Measurements from ENCODE around the gene NPTN. TPM values are rescaled to one million over a fixed set of nuclear protein-coding genes. Genes with fewer than 3 reads are reported as not detected.
A peak's percentile ranks its signal among the peaks of the same experiment; 100 is the strongest.

The NPTN gene
- total RNA-seq, 1 donor from 2014 or later, result 86.6 TPM

DNA sequence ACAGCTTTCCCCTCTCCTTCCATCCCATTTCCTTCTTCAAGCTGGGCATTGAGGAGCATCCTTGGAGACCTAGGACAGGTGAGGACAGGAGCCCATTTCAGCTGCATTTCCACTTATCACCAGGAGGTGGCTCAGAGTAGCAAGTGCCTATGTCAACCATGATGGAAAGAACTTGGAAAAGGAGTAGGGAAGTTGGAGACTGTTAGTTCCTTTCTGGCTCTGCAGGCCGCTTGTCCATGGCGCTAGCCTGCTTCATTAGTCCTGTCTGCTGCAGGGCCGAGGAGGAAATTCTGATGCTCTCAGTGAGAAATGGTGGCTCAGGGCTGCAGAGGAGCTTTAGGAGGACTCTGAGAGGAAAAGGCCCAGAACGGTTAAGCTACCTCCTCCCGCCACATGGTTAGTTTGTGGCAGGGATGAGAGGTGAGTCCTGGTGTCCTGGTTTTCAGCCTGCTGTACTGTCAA is 44.0 kb upstream of the NPTN start:
- H3K9me3 Mint-ChIP-seq (ENCODE audit: unreplicated experiment), result no peaks in the 10 kb centered on the region
- H3K36me3 Mint-ChIP-seq (ENCODE audit: unreplicated experiment), result no peaks in the 10 kb centered on the region
- TF ChIP-seq, protein P1, sequence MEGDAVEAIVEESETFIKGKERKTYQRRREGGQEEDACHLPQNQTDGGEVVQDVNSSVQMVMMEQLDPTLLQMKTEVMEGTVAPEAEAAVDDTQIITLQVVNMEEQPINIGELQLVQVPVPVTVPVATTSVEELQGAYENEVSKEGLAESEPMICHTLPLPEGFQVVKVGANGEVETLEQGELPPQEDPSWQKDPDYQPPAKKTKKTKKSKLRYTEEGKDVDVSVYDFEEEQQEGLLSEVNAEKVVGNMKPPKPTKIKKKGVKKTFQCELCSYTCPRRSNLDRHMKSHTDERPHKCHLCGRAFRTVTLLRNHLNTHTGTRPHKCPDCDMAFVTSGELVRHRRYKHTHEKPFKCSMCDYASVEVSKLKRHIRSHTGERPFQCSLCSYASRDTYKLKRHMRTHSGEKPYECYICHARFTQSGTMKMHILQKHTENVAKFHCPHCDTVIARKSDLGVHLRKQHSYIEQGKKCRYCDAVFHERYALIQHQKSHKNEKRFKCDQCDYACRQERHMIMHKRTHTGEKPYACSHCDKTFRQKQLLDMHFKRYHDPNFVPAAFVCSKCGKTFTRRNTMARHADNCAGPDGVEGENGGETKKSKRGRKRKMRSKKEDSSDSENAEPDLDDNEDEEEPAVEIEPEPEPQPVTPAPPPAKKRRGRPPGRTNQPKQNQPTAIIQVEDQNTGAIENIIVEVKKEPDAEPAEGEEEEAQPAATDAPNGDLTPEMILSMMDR (IDR thresholded peaks at IDR 0.05; ENCODE audit: partially characterized antibody, unreplicated experiment), result peak; percentile 84
- H3K27me3 Mint-ChIP-seq (ENCODE audit: unreplicated experiment), result peaks cover 6% of the 10 kb centered on the region
- H3K27ac Mint-ChIP-seq (ENCODE audit: unreplicated experiment), result no peak overlapping the region
- H3K4me1 Mint-ChIP-seq (ENCODE audit: low read depth, unreplicated experiment), result peaks cover 10% of the 10 kb centered on the region
- peak; percentile 59 for DNase-seq
- H3K4me3 Mint-ChIP-seq (ENCODE audit: unreplicated experiment), result no peak overlapping the region

DNA sequence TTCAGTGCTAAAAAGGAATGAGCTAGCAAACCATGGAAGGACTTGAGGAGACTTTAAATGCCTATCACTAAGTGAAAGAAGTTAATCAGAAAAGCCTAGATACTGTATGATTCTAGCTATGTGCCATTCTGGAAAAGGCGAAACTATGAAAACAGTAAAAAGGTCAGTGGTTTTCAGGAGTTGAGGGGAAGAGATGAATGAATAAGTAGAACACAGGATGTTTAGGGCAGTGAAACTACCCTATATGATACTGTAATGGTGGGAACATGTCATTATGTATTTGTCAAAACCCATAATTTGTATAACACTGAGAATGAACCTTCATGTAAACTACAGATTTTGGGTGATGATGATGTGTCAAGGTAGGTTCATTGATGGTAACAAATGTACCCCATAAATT is 41.4 kb upstream of the NPTN start:
- TF ChIP-seq, protein P1 (IDR thresholded peaks at IDR 0.05; ENCODE audit: partially characterized antibody, unreplicated experiment), result no peak
- no peaks in the 10 kb centered on the region for H3K9me3 Mint-ChIP-seq (ENCODE audit: unreplicated experiment)
- H3K4me1 Mint-ChIP-seq (ENCODE audit: low read depth, unreplicated experiment), result peaks cover 5% of the 10 kb centered on the region
- peaks cover 6% of the 10 kb centered on the region for H3K27me3 Mint-ChIP-seq (ENCODE audit: unreplicated experiment)
- H3K27ac Mint-ChIP-seq (ENCODE audit: unreplicated experiment), result no peak overlapping the region
- no peaks in the 10 kb centered on the region for H3K36me3 Mint-ChIP-seq (ENCODE audit: unreplicated experiment)
- no peak overlapping the region for H3K4me3 Mint-ChIP-seq (ENCODE audit: unreplicated experiment)
- DNase-seq, result no peak

DNA sequence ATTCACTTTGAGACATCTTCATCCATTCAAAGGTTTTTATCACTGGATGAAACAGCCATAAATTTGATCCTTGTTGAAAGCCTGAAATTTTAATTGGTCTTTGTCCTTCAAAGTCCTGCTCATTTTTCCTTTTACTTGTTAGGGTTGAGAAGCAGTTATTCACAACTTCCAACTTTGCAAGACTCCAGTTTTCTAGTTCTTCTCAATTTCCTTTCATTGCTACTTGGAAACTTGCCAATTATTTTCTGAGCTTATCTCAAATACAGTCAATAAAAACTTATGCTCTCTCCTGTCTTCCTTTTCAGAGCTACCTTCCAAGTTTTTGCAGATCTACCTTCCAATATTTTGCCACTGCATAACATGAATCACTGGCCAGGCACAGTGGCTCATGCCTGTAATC is 27.3 kb upstream of the NPTN start:
- peaks cover 2% of the 10 kb centered on the region for H3K9me3 Mint-ChIP-seq (ENCODE audit: unreplicated experiment)
- H3K36me3 Mint-ChIP-seq (ENCODE audit: unreplicated experiment), result peaks cover 4% of the 10 kb centered on the region
- no peaks in the 10 kb centered on the region for H3K4me1 Mint-ChIP-seq (ENCODE audit: low read depth, unreplicated experiment)
- H3K27me3 Mint-ChIP-seq (ENCODE audit: unreplicated experiment), result no peaks in the 10 kb centered on the region
- TF ChIP-seq, protein P1 (IDR thresholded peaks at IDR 0.05; ENCODE audit: partially characterized antibody, unreplicated experiment), result no peak
- no peak overlapping the region for H3K4me3 Mint-ChIP-seq (ENCODE audit: unreplicated experiment)
- no peak for DNase-seq
- H3K27ac Mint-ChIP-seq (ENCODE audit: unreplicated experiment), result no peak overlapping the region

DNA sequence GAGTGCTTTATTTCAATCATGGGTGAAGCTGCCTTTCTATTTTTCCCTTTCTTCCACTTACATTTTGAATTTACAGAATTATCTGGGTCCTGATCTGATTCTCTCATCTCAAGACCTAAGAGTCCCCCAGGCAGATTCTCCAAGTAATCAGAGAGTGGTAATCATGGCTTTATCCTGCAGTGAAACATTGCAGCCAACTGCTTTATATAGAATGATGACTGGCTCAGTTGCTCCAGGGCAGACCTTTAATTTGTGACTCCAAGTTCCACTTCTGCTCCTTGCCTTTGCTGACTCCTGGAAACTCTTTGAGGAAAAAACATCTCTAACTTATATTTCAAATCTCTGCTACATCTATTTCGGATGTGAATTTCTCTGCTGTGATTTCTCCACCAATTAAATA is 25.5 kb upstream of the NPTN start:
- Mint-ChIP-seq H3K4me3 (ENCODE audit: unreplicated experiment) (no peak overlapping the region), H3K27me3 (ENCODE audit: unreplicated experiment) (no peaks in the 10 kb centered on the region), H3K4me1 (ENCODE audit: low read depth, unreplicated experiment) (no peaks in the 10 kb centered on the region), H3K9me3 (ENCODE audit: unreplicated experiment) (peaks cover 2% of the 10 kb centered on the region), H3K36me3 (ENCODE audit: unreplicated experiment) (peaks cover 4% of the 10 kb centered on the region), H3K27ac (ENCODE audit: unreplicated experiment) (no peak overlapping the region)
- TF ChIP-seq, protein P1 (IDR thresholded peaks at IDR 0.05; ENCODE audit: partially characterized antibody, unreplicated experiment), result no peak
- no peak for DNase-seq

DNA sequence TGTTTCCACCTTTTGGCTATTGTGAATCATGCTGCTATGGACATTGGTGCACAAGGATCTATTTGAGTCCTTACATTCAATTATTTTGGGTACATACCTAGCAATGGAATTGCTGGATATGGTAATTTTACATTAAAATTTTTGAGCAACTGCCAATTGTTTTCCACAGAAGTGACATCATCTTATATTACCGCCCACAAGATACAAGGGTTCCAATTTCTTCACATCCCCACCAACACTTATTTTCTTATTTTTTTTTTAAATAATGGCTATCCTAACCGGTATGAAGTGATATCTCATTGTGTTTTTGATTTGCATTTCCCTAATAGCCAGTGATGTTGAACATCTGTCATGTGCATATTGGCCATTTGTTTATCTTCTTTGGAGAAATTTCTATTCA is 22.5 kb upstream of the NPTN start:
- DNase-seq, result no peak
- no peaks in the 10 kb centered on the region for H3K4me1 Mint-ChIP-seq (ENCODE audit: low read depth, unreplicated experiment)
- no peak overlapping the region for H3K4me3 Mint-ChIP-seq (ENCODE audit: unreplicated experiment)
- H3K36me3 Mint-ChIP-seq (ENCODE audit: unreplicated experiment), result no peaks in the 10 kb centered on the region
- peaks cover 2% of the 10 kb centered on the region for H3K9me3 Mint-ChIP-seq (ENCODE audit: unreplicated experiment)
- no peaks in the 10 kb centered on the region for H3K27me3 Mint-ChIP-seq (ENCODE audit: unreplicated experiment)
- TF ChIP-seq, protein P1 (IDR thresholded peaks at IDR 0.05; ENCODE audit: partially characterized antibody, unreplicated experiment), result no peak
- H3K27ac Mint-ChIP-seq (ENCODE audit: unreplicated experiment), result no peak overlapping the region
